GM18498 (cell line): ENCODE data around the gene CROCC2.

Experiments
- ATAC-seq: cut with Tn5 transposase; IDR thresholded peaks from one replicate; pipeline ENCODE4 v1.9.1; 2021; ENCODE audit warnings: mild to moderate bottlenecking, moderate library complexity; ENCODE audit not compliant: unreplicated experiment

The CROCC2 gene

DNA sequence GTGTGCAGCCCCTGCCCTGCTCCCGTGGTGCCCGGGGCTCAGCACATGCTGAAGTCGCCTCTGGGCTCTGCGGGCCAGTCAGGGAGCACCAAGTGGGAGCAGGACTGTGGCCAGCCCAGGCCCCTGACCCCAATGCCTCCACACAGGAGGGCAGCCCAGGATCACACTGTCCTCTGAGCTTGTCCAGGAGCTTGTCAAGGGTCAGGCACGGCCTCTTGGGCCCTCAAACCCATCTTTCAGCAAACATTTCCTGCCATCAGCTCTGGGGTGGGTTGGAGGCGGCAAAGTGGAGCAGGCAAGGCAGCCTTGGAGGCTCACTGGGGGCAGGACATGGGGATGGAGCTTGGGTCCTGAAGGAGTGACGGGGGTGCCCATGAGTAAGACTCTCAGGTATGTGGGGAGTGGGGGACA, 102.6 kb downstream of the CROCC2 start:
- ATAC-seq = no peak

DNA sequence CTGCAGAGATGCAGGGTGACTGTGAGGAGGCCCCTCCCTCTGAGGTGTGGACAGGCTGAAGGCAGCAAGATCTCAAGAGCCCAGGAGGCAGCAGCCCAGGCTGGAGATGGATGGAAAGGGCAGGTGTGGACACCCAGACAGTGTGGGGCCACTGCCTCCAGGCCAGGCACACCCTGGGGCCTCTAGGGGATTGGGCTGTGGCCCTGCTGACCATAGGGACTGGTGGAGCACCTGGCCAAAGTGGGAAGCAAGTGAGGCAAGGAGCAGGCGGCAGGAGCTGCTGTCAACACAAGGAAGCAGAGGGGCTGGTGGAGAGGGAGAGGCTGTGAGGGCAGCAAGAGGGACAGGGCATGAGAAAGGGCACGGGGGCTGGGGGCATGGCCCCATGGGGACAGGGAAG, 103.1 kb downstream of the CROCC2 start:
- ATAC-seq = no peak

DNA sequence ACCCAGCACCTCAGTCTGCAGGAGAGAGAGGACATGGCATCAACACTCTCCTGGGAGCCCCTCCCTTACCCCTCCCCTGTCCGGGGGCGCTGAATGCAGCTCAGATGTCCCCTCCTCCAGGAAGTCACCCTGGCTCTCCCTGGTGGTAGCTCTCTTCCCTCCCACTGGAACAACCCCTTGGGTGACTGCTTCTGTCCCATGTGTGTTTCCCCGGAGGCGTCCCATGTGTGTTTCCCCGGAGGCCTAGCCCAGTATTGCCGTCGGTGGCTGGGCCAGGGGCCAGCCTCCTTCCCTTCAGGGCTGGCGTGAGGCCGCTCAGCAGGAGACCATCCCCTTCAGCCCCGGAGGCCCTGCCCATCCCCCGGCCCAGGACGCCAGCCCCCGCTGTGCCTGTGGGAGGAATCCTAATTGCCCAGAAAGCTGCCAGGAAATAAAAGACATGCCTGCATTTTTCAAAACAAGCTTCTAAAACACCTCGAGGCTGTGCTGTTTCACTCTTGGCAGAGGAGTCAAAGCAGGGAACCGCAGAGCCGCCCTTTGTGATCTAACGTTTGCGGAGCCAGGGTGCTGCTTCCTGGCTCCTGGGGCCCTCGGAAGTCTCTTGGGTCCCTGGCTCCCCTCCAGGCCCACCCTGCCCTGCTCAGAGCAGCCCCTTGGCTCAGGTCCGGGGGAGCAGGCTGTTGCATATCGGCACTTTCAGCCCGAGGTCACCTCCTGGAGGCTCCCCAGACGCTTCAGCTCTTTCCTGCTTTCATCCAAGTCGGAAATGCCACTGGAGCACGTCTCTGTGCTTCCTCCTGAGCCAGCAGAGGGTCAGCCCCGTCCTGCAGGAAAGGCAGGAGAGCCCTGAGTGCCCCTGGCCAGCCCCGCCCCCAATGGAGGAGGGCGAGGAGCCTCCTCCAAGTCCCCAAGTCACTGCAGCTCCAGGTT, 103.7 kb downstream of the CROCC2 start:
- ATAC-seq = no peak

DNA sequence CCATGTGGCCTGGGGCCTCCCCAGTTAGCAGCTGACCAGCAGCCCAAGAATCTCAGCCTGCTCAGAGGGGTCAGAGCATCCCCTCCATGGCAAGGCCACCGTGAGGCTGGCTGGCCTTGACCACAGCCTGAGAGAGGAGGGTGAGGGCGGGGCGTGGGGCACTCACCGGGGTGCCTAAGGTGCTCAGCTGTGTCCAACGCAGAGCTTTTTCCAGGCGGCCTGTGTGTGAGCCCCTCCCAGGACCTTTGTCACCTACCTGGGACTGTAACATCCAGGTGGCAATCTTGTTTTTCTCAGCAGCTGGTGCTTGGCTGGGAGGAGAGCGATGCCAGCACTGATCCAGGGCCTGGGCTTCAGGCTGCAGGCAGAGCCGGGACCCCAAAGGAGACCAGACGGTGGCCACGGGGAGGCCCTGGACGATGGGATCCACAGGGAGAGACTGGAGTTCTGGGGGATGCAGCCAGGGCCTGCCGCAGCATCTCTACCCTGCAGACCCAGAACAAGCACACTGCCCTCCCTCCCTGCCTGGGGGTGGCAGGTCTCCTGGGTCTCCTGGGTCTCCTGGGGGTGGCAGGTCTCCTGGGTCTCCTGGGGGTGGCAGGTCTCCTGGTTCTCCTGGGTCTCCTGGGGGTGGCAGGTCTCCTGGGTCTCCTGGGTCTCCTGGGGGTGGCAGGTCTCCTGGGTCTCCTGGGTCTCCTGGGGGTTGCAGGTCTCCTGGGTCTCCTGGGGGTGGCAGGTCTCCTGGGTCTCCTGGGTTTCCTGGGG, 104.6 kb downstream of the CROCC2 start:
- ATAC-seq = no peak

DNA sequence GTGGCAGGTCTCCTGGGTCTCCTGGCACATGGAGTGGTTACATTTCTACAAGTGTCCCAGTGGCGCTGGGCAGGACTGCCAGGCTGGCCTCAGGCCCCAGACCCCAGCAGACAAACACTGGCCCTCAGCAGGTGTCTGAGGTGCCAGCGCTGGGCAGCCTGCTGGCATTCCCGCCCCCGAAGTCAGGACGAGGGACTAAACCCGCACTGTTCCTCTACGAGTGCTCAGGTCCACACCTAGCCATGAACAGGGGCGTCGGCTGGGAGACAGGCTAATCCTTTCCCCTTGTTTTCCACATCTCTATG, 105.1 kb downstream of the CROCC2 start:
- ATAC-seq = no peak

DNA sequence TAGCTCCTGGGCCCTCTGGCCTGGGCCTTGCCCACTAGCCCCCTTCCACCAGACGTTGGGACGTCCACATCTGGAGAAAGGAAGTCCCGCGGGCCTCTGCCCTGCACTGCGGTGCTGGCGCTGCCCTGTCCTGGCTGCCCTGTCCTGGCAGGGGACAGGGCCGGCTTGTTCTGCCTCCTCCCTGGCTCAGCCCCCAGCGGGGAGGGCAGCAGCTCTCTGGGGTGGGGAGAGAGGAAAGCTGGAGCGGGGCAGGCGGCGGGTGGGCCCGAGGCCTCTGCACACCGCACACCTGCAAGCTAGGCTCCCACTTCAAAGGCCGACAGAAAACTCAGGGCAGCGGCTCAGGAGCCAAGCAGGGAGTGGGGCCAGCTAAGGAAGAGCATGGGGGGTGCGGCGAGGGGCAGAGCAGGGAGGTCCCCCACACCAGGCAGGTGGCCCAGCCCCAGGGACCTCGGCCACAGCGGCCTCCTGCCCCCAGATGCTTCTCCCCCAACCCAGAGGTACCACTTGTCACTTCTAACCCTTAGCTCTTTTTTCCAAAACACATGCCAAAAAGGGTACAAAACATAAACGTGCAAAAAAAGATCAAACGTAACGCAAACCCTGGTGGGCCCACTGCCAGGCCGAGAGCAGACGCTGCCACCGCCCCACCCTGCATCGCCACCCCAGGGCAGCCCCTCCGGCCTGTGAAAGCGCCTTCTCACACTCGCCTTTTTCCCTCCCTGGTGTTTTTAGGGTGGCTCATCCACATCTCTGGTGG, 105.8 kb downstream of the CROCC2 start:
- ATAC-seq = no peak

DNA sequence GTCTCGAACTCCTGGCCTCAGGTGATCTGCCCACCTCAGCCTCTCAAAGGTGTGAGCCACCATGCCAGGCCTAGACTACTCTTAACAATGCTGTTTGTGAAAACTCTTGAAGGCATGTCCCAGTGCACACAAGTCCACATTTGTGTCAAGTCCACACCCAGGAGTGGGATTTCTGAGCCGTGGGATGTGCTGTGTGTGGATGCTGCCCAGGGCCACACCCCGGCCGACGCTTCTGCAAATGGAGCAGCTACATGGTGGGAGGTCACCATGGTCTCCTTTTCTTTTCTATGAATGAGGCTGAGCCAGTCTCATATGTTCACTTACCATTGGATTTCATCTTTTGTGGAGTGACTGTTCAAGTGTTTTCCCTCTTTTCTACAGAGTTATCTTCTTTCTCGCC, 108.1 kb downstream of the CROCC2 start:
- no peak for ATAC-seq

DNA sequence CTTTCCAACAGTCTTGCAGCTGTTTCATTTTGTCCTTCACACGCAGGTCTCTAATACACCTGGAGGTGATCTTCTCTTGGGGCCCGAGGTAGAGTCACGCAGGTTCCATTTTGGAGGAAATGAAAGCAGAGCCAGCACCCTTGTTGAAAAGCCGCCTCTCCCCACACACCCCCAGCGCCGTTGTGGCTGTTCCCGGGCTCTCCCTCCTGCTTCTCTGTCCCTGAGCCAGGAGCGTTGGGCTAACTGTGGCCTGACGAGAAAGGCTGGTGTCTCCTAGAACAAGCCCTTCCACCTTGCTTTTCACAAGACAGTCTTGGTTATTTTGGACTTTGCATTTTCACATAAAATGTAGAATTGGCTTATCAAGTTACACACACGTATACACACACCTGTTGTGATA, 108.6 kb downstream of the CROCC2 start:
- ATAC-seq = no peak

DNA sequence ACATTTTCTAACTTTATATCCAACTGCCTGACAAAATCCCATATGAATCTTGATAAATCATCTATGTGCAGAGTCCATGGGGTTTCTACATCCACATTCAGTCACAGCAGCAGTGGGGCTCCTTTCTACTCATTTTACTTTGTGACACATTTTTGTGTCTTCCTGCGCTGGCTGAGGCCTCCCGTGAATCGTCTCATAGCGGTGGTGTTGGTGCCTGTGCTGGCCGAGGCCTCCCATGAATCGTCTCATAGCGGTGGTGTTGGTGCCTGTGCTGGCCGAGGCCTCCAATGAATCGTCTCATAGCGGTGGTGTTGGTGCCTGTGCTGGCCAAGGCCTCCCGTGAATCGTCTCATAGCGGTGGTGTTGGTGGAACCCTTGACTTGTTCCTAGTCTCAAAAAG, 109.3 kb downstream of the CROCC2 start:
- no peak for ATAC-seq

DNA sequence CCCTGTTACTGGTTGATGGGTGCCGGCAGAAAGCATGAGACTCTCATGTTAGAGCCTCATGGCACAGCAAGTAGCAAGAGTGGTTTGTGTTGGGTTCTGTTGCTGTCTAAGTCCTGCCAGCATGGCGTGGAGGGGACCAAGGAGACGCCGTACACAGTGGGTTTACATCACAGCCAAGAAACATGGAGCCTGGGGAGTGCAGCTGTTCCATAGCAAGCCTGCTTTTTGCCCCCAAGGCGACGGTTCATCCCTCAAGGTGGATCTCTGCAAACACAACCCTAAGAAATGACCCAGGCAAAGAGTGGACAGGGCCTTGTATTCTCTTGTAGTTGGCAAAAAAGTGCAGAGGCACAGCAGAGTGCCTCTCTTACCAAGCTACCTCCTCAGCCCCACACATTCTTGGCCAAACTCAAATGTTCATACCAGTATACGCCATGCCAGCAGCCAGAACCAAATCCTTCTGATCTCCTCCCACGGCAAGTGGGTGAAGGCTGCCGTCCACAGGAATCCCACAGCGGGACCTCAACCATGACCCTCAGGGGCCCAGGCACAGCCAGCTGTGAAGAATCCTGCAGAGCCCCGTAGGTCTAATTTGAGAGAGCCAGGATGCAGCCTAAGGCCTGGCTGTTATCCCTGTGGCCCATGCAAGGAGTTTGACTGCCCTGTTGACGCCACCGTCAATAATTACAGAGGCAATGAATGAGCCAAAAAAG, 111.2 kb downstream of the CROCC2 start:
- no peak for ATAC-seq

DNA sequence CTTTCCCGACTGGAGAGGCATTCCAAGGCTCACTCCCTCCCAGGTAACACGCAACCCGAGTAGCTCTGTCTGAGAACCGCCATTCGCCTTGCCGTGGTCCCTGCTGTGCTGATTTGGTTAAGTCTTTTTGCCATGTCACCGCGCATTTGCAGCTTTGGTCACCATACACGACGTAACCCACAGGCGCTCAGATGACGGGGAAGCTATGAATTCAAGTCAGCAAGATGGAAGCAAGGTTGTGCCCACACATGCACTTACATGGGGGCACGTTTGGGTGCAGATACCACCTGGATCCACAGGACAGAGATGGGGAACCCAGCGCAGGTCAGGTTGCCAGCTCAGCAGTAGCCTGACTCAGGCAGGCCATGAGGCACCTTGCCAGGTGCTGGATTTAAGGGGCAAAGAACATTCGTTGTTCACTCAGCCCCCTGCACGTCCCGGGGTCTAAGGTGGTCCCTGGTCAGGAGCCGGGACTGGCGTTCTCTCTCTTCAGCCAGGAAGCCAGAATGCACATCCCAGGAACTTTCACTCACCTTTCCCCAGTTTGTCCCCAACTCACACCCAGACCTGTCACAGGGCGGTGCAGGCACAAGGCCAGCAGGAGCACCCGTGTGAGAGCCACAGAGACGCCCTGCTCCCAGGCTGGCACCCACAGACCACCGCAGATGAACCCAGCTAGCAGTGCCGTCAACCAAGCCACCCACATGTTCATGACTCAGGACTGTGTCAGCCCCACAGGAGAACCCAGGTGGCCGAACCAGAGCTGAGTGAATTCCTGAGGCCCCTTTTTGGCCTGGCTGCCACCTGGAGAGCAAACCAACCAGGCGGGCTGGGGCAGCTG, 112.1 kb downstream of the CROCC2 start:
- no peak for ATAC-seq

DNA sequence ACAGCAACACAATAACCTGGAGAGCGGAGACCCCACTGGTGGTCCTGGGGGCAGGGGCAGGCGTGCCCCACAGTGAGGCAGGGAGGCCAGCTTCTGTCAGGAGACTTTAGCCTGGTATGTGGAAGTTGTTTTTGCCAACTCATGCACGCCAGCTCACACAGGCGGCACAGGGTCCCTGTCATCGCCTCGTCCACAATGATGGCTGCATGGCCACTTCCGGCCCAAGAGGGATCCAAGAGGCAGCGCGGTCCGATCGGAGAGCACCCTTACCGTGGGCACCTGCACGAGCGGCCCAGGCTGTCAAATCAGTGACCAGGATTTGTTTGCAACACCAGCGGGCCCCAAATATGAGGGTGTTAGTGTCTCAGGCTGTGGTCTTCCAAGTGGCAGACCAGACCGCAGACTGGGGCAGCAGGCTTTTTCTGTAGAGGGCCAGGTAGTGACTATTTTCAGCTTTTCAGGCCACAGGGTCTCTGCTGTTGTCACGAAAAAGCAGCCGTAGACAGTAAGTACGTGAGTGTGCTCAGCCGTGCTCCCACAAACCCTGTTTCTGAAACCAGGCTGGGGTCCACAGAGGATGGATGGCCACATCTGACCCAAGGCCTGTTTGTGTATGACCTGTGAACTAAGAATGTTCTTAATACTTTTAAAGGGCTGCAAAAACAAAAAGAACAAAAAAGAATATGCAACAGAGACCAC, 113.5 kb downstream of the CROCC2 start:
- no peak for ATAC-seq

DNA sequence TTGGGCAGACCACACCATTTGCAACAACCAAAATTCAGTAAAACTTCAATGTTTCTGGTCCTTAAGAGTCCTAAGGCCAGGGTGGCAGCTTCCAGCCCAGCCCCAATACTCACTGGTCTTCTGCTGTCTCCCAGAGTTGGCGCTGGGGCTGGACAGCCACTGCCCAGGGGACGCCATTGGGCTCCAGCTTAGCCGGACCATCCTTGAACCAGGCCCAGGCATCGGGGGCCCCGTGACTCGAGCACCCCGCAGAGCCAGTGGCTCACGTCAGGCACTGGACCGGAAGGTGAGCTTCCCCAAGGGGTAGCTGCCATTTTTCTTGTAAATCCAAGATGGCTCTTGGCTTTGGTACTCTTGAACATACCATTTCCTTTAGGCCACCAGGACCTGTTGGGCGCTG, 114.1 kb downstream of the CROCC2 start:
- ATAC-seq = no peak

DNA sequence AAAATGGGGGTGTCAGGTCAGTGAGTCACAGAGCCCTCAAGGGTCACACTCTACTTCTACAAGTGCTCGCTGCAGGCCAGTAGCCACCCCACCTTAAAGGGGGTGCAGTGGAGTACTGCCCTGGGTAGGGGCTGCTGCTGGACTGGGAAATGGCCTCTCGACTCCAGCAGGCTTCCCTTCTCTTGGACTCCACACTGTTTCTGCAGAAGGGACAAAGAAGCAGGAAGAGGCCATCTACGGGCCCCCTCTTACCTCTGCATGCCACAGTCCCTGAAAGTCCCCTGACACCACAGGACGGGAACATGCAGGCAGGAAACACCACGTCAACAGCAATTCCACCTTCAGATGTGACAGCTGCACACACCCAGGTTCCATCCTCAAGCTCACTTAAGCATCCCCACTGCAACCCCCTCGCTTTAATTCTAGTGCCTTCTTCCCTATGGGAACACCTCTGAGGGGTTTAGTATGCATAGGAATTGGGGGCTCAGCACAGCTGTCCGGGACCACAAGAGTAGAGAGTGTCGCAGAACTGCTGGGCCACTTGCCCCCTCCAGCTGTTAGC, 114.6 kb downstream of the CROCC2 start:
- ATAC-seq = no peak

DNA sequence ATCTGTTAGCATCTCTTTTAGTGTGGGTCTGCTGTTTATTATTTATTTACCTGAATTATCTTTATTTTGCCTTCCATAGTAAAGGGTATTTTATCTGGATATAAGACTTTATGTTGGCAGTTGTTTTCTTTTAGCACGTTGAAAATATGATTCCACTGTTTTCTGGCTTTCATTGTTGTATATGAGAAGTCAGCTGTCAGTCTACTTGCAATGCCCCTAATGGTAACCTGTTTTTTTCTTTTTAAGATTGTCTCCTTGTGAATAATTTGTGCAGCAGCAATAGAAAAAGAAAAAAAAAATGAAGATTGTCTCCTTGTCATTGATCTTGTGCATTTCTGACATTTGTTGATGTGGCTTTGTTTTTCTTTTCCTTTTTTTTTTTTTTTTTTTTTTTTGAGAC, 119.5 kb downstream of the CROCC2 start:
- ATAC-seq = no peak

DNA sequence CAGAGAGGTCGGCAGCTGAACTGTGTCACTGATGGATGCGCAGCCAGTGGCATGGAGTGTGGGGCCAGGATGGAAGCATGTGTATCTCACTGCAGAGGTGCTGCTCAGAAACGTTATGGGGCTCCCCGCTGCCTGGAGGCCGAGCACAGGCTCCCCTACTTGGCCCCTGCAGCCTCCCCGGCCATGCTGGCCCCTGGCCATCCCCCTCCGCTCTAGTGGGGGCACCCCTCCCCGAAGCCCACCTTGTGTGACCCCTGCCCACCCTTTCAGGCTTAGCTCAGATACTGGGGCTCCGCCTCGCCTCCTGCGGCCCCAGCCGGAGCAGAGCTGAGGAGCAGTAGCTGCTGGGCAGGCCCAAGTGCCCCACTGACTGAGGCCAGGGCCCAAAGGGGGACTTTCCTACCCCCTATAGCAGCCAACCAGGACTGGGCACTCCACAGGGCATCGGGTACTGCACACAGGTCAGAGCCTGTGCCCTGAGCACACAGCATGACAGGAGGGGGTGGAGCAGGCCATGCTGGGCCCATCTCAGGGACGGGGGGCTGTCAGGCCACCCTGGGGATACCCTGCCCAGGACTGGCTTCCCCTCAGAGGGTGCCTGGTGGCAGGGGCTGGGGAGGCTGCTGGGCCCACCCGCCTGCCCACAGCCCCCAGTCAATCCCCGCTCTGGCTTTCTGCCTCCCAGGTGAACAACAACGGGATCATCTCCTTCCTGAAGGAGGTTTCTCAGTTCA, 123.6 kb downstream of the CROCC2 start:
- ATAC-seq = no peak

DNA sequence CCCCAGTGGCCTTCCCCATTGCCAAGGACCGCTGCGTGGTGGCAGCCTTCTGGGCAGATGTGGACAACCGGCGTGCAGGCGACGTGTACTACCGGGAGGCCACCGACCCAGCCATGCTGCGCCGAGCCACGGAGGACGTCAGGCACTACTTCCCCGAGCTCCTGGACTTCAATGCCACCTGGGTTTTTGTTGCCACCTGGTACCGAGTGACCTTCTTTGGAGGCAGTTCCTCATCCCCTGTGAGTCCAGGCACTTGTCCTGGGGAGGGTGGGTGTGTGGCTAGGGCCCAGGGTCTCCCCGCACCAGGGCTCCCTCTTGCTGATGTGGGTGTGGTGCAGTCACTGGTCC, 124.2 kb downstream of the CROCC2 start:
- no peak for ATAC-seq

DNA sequence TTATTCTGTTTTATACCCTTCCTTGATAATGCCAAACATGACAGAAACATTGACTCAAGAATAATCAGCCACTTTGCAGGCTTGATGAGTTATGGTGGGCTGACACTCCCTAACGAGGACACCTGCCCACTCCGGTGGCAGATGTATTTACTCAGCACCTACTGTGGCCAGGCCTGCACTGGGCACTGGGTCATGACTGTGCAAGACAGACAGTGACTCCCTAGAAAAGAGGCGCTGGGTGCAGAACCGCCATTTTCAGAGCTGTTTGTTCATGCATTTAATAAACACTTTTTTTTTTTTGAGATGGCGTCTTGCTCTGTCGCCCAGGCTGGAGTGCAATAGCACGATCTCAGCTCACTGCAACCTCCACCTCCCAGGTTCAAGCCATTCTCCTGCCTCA, 124.7 kb downstream of the CROCC2 start:
- ATAC-seq = no peak
